Cardiac atrium fibroblast (primary cell): Measurements from ENCODE around the gene CDKL5. TPM values are rescaled to one million over a fixed set of nuclear protein-coding genes. Genes with fewer than 3 reads are reported as not detected.

Experiments
- total RNA-seq: library from RNA; depleted of rRNA; stranded (reverse); fragments of >200 nt; gene quantifications from 2 replicates; pipeline ENCODE4 v1.2.3, GENCODE V29; 2015

CDKL5 gene
- 2.5 and 3.2 TPM in 2 replicates for total RNA-seq

DNA sequence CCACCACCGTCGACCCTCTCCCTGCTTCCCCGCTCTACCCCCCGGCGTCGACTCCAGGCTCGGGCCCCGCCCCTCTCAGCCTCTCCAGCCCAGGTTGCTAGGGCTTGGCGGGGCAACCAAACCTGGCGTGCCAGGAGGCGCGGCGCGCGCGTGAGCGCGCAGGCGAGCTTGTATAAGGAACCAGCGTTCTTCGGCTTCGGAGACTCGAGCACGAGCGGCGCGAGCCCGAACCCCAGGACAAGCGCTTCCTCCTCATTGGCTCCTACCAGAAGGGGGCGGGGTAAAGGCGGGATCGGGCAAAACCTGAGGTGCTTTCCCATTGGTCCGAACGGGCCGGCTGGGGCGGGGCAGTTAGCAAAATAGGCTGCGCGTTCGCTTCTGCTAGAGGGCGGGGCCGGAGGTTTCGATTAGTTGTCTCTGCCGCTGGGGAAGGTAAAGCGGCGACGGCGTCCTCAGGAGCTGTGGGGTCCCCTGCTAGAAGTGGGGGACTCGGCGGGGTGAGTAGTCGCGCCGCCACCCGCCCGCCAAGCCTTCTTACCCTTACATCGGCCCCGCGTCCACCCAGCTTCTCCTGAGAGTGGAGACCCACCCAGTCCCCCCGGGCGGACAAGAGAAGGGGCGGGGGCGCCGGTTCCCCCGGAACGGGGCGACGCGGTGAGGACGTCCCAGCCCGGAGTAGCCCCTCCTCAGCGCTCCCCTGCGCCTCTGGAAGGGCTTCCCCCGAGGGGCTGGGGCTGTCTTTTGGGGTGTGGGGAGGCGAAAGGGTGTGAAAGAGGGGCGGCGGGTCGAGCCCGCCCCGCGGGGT lies at the start of gene CDKL5:
CDKL5 (plus strand) TSS at position 410 of the 805 bp plus-strand sequence. CDS start 81,489 bp downstream, outside the sequence.

GRCh38 chrX:18672008-18672407 lies 246.6 kb downstream of the CDKL5 start, which contains the start of gene RS1:
Gene RS1, minus strand, starts transcription at chrX:18672108. Its CDS starts 40 bp downstream, at chrX:18672068.

Other genes with a start within 250 kb of the CDKL5 start
- not detected in 2 replicates for gene BEND2, start 204.7 kb upstream of the CDKL5 start, total RNA-seq
- gene SCML2, start 70.9 kb upstream of the CDKL5 start, total RNA-seq, result 0.90 and 0.97 TPM in 2 replicates
- not detected in 2 replicates for gene RS1, start 246.5 kb downstream of the CDKL5 start, total RNA-seq